Astrocyte (in vitro differentiated cells and primary cell): ENCODE measurements around the gene KCNS3. TPM values are rescaled to one million over a fixed set of nuclear protein-coding genes. Genes with fewer than 3 reads are reported as not detected.

Experiments
- DNase-seq: peaks from one replicate; pipeline ENCODE4 v3.0.0-alpha.2; 2010; ENCODE audit warnings: low read depth
- FAIRE-seq: peaks from 2 replicates; lab custom pipeline; 2011; peaks lifted over from hg19 to GRCh38; lab: Jason Lieb, UNC
- H2AFZ ChIP-seq: 2 replicates; pipeline ENCODE4 v1.6.0; 2012; ENCODE audit warnings: low read depth, low read length, inconsistent platforms
- H3K27ac ChIP-seq: 2 replicates; pipeline ENCODE4 v1.5.1; 2011; ENCODE audit warnings: low read depth, low read length, inconsistent platforms
- H3K27me3 ChIP-seq: 2 replicates; pipeline ENCODE4 v1.6.0; 2011; ENCODE audit warnings: low read length, inconsistent platforms; ENCODE audit not compliant: insufficient read depth
- H3K36me3 ChIP-seq: 2 replicates; pipeline ENCODE4 v1.5.1; 2011; ENCODE audit warnings: low read length, inconsistent platforms; ENCODE audit not compliant: insufficient read depth
- H3K4me1 ChIP-seq: 2 replicates; pipeline ENCODE4 v1.5.1; 2011; ENCODE audit warnings: low read length, inconsistent platforms; ENCODE audit not compliant: insufficient read depth
- H3K4me2 ChIP-seq: 2 replicates; pipeline ENCODE4 v1.6.0; 2012; ENCODE audit warnings: low read length, inconsistent platforms
- H3K4me3 ChIP-seq: 2 replicates; pipeline ENCODE4 v1.5.1; 2011; ENCODE audit warnings: low read depth, mild to moderate bottlenecking, low read length, inconsistent platforms; ENCODE audit not compliant: insufficient read depth
- H3K79me2 ChIP-seq: 2 replicates; pipeline ENCODE4 v1.6.0; 2012; ENCODE audit warnings: mild to moderate bottlenecking, low read length, inconsistent platforms; ENCODE audit not compliant: insufficient read depth
- H3K9ac ChIP-seq: 2 replicates; pipeline ENCODE4 v1.6.0; 2012; ENCODE audit warnings: mild to moderate bottlenecking, low read length, inconsistent platforms
- H3K9me3 ChIP-seq: 2 replicates; pipeline ENCODE4 v1.5.1; 2012; ENCODE audit warnings: low read depth, mild to moderate bottlenecking, low read length, inconsistent platforms; ENCODE audit not compliant: insufficient read depth
- H4K20me1 ChIP-seq: 2 replicates; pipeline ENCODE4 v1.6.0; 2012; ENCODE audit warnings: low read length, inconsistent platforms; ENCODE audit not compliant: insufficient read depth
- H3K27ac Mint-ChIP-seq: one replicate; pipeline ENCODE4 v1.8.0; 2021; ENCODE audit warnings: mild to moderate bottlenecking, mixed read lengths; ENCODE audit not compliant: unreplicated experiment
- H3K27me3 Mint-ChIP-seq: one replicate; pipeline ENCODE4 v1.8.0; 2021; ENCODE audit warnings: low read depth, mixed read lengths; ENCODE audit not compliant: unreplicated experiment
- H3K36me3 Mint-ChIP-seq: one replicate; pipeline ENCODE4 v1.8.0; 2021; ENCODE audit warnings: low read depth, mixed read lengths; ENCODE audit not compliant: unreplicated experiment
- H3K4me1 Mint-ChIP-seq: one replicate; pipeline ENCODE4 v1.8.0; 2021; ENCODE audit warnings: low read depth, mixed read lengths; ENCODE audit not compliant: unreplicated experiment
- H3K4me3 Mint-ChIP-seq: one replicate; pipeline ENCODE4 v1.8.0; 2021; ENCODE audit warnings: mild to moderate bottlenecking, moderate library complexity, mixed read lengths; ENCODE audit not compliant: unreplicated experiment
- H3K9me3 Mint-ChIP-seq: one replicate; pipeline ENCODE4 v1.8.0; 2021; ENCODE audit warnings: mild to moderate bottlenecking, mixed read lengths; ENCODE audit not compliant: unreplicated experiment
- CTCF ChIP-seq: IDR thresholded peaks from 2 replicates; pipeline ENCODE4 v1.5.1; 2011; ENCODE audit warnings: low read depth, mild to moderate bottlenecking, inconsistent platforms, low read length, moderate library complexity; ENCODE audit not compliant: insufficient read depth
- EZH2 ChIP-seq: IDR thresholded peaks from 2 replicates; pipeline ENCODE4 v1.6.1; 2012; ENCODE audit warnings: mild to moderate bottlenecking, low read length, inconsistent platforms; ENCODE audit not compliant: insufficient read depth
- total RNA-seq: library from RNA; stranded (reverse); gene quantifications from 2 replicates; pipeline ENCODE4 v1.2.1, GENCODE V29; 2021

Gene KCNS3
- total RNA-seq, 1 donor from 2014 or later: 1.7 TPM

DNA sequence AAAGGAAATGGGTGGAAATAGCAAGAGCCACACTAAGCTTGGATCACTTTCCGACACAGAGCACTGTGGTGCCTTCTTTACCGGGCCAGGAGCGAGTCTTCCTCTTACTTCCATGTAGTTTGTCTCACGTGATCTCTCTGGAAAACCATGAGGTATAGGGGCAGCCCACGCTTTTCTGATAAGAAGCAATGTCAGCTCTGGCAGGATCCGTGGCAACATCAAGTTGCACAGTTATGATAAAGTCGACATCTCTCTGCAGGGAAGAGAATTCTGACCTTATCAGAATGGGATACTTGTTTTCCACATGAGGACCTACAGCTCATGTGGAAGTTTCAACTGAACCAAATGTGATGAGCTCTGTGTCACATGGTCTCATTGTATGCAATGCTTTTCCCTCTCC is 32.7 kb upstream of the KCNS3 start:
- H3K27ac Mint-ChIP-seq: no peak overlapping the region
- Histone ChIP-seq H3K27me3 (peaks cover 1% of the 10 kb centered on the region), H3K4me3 (no peak overlapping the region), H3K9me3 (no peaks in the 10 kb centered on the region), H3K27ac (no peak overlapping the region), H3K4me1 (no peaks in the 10 kb centered on the region), H2AFZ (no peak overlapping the region), H4K20me1 (no peaks in the 10 kb centered on the region), H3K79me2 (no peaks in the 10 kb centered on the region), H3K36me3 (no peaks in the 10 kb centered on the region), H3K4me2 (no peak overlapping the region), H3K9ac (no peak overlapping the region)
- DNase-seq: no peak
- no peak for TF ChIP-seq CTCF
- TF ChIP-seq EZH2: no peak
- peaks cover 5% of the 10 kb centered on the region for H3K27me3 Mint-ChIP-seq
- H3K9me3 Mint-ChIP-seq: no peaks in the 10 kb centered on the region
- H3K36me3 Mint-ChIP-seq: no peaks in the 10 kb centered on the region
- FAIRE-seq: no peak
- no peaks in the 10 kb centered on the region for H3K4me1 Mint-ChIP-seq
- H3K4me3 Mint-ChIP-seq: no peak overlapping the region

DNA sequence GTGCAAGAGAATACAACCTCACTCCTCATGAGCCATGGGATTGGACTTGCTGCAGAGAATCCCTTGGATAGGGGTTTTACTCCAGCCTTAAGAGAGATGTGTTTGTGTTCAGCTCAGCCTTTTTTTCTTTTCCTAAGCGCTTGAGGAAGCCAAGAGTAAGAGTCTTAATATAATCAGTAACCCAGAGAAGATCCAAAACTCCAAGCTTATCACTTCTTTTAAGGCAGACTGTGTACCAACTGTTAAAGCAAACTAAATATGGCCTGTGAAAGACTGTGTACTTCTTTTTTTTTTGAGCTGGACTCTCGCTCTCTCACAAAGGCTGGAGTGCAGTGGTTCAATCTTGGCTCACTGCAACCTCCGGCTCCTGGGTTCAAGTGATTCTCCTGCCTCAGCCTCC is 31.8 kb upstream of the KCNS3 start:
- Mint-ChIP-seq H3K27me3 (peaks cover 3% of the 10 kb centered on the region), H3K27ac (no peak overlapping the region), H3K36me3 (no peaks in the 10 kb centered on the region), H3K4me1 (no peaks in the 10 kb centered on the region), H3K4me3 (no peak overlapping the region), H3K9me3 (no peaks in the 10 kb centered on the region)
- no peak overlapping the region for H3K4me2 ChIP-seq
- H3K4me1 ChIP-seq: no peaks in the 10 kb centered on the region
- no peak for DNase-seq
- H3K27me3 ChIP-seq: peaks cover 2% of the 10 kb centered on the region
- no peaks in the 10 kb centered on the region for H3K79me2 ChIP-seq
- H4K20me1 ChIP-seq: no peaks in the 10 kb centered on the region
- no peak overlapping the region for H3K9ac ChIP-seq
- H2AFZ ChIP-seq: no peak overlapping the region
- H3K27ac ChIP-seq: no peak overlapping the region
- no peak overlapping the region for H3K4me3 ChIP-seq
- no peak for FAIRE-seq
- no peak for TF ChIP-seq EZH2
- TF ChIP-seq CTCF: no peak
- no peaks in the 10 kb centered on the region for H3K36me3 ChIP-seq
- no peaks in the 10 kb centered on the region for H3K9me3 ChIP-seq

DNA sequence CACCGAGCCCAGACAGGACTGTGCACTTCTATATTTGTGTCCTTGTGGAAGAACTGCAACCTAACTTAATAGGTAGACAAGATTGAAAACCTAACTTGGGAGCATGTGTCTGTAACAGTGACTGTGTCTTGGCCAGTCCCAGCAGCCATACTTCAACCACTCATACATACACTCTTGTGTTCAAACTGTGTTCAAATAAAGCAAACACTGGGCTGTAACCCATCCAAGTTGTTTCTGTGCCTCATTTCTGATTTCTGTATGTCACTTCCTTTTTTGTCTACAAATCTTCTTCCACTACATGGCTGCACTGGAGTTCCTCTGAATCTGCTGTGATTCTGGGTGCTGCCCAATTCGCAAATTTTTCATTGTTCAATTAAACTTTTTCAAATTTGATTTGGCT is 31.2 kb upstream of the KCNS3 start:
- Mint-ChIP-seq H3K27ac (no peak overlapping the region), H3K4me3 (no peak overlapping the region), H3K9me3 (no peaks in the 10 kb centered on the region), H3K27me3 (peaks cover 3% of the 10 kb centered on the region), H3K36me3 (no peaks in the 10 kb centered on the region), H3K4me1 (no peaks in the 10 kb centered on the region)
- H3K4me3 ChIP-seq: no peak overlapping the region
- FAIRE-seq (no peak), DNase-seq (no peak)
- H3K4me2 ChIP-seq: no peak overlapping the region
- no peak overlapping the region for H3K9ac ChIP-seq
- H2AFZ ChIP-seq: no peak overlapping the region
- no peaks in the 10 kb centered on the region for H3K36me3 ChIP-seq
- peaks cover 2% of the 10 kb centered on the region for H3K27me3 ChIP-seq
- H3K4me1 ChIP-seq: no peaks in the 10 kb centered on the region
- no peaks in the 10 kb centered on the region for H3K9me3 ChIP-seq
- no peak overlapping the region for H3K27ac ChIP-seq
- H4K20me1 ChIP-seq: no peaks in the 10 kb centered on the region
- H3K79me2 ChIP-seq: no peaks in the 10 kb centered on the region
- TF ChIP-seq CTCF (no peak), EZH2 (no peak)
